ENCODE results near the gene NAGS.
"Not testable (repeated sequence)": the region's sequence is repeated elsewhere in the genome, so short reads cannot be mapped to it uniquely, and the experiment has no call there.

- not testable (repeated sequence) for TF ChIP-seq CTCF (IDR thresholded peaks at IDR 0.05 in 4 of 5, conservative IDR thresholded peaks at IDR 0.05 in 1 of 5); POLR2A (IDR thresholded peaks at IDR 0.05)
These were observed 31.8 kb upstream of the NAGS start for GRCh38 chr17:43972444-43973212.
